ENCODE data around the gene SNX5.
A peak's percentile ranks its signal among the peaks of the same experiment; 100 is the strongest.

The SNX5 gene

GRCh38 chr20:17921774-17922173 lies 46.8 kb downstream of the SNX5 start:
- DNase-seq (ENCODE audit: insufficient read length, low spot score) (no peak), FAIRE-seq (no peak)

- FAIRE-seq: no peak
- DNase-seq (ENCODE audit: insufficient read length, low spot score): no peak
Measured at GRCh38 chr20:17919149-17919548, 49.4 kb downstream of the SNX5 start.

DNA sequence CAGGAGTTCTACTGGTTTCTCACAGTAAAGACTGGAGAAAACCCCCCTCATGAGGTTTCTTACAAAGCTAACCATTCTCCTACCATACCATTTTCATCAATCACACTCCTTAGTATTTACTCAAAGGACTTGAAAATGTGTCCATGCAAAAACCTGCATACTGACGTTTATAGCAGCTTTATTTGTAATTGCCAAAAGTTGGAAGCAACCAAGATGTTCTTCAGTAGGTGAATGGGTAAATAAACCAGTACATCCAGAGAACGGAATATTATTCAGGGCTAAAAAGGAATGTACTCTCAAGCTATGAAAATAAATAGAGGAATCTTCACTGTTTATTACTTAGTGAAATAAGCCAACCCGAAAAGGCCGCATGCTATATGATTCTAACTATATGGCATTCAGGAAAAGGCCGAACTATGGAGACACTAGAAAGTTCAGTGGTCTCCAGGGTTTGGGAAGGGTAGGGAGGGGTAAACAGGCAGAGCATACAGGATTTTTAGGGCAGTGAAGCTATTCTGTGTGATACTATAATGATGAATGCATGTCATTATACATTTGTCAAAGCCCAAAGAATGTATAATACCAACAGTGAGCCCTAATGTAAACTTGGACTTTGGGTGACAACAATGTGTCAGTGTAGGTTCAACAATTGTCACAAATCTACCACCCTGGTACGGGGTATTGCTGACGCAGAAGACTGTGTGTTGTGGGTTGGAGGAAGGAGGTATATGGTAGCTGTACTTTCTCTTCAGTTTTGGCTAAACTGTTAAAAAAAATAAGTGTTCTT lies 50.6 kb downstream of the SNX5 start:
- FAIRE-seq (no peak), DNase-seq (ENCODE audit: insufficient read length, low spot score) (no peak)

GRCh38 chr20:17916433-17916891 lies 52.1 kb downstream of the SNX5 start:
- no peak for DNase-seq (ENCODE audit: insufficient read length, low spot score)
- FAIRE-seq: no peak

DNA sequence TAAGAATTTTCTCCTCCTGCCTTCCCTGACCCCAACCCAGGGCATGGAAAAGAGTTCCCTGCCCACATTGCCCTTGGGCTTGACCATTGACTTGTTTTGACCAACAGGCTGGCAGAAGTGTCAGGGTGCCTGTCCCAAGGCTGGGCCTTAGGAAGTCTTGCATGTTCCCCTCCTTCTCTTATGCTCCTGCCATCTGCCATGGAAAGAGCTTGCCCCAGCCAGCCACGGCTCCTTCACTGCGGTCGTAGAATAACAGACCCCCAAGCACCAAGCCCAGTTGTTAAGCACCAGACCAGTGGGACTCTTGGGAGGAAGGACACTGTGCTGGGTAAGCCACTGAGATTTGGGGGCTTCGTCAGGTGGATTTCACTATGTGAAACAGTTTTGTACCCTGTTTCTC lies 53.6 kb downstream of the SNX5 start:
- DNase-seq (ENCODE audit: insufficient read length, low spot score) (no peak), FAIRE-seq (no peak)

DNA sequence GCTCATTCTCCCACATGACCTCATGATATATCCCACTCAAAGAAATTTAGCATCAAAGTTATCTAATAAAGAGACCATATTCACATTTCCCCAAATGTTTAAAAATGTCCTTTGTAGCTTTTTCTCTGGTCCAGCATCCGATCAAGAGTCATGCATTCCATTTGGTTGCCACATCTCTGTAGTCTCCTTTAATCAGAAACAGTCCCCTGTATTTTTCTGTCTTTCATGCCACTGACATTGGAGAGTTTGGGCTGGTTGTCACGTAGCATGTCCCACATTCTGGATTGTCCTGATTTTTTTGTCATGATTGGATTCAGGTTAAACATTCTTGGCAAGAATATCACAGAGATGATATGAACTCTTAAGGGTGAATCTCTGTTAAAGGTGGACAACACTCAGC lies 55.7 kb downstream of the SNX5 start:
- no peak for DNase-seq (ENCODE audit: insufficient read length, low spot score)
- FAIRE-seq: no peak

GRCh38 chr20:17911927-17912326 lies 56.7 kb downstream of the SNX5 start:
- FAIRE-seq (no peak), DNase-seq (ENCODE audit: insufficient read length, low spot score) (no peak)

- DNase-seq (ENCODE audit: insufficient read length, low spot score): no peak
- no peak for FAIRE-seq
Measured at GRCh38 chr20:17910828-17911294, 57.7 kb downstream of the SNX5 start.

DNA sequence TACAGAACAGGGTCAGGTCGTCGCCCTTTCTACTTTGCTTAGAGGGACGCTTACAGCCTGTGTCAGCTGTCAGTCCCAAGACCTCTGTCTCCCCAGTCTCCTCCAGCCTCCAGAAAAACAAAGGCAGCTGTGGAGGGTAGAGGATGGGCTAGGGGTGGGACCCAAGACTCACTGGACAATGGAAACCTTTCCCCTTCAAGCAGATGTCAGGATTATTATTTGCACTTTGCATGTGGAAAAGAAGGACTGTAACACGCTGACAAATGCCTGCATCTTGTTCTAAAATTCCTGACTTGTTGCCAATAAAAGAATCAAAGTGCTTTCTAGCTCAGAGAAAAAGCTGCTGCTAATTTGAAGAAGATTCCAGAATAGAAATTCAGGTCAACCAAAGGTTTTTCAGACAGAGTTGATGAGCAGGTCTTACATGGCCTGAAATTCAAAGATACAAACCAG lies 58.7 kb downstream of the SNX5 start:
- FAIRE-seq: no peak
- no peak for DNase-seq (ENCODE audit: insufficient read length, low spot score)

DNA sequence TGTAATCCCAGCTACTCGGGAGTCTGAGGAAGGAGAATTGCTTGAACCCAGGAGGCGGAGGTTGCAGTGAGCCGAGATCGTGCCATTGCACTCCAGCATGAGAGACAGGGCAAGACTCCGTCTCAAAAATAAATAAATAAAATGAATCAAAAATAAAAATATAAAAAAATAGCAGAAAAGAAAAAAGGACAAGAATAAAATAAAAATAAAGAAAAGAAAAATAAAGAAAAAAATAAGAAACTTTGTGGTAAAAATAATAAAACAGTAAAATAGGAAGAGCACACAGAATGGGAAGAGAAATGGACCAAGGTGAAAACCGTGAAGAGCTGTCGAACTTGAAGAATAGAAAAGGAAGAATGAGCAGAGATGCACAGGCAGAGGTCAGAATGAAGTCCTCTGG lies 63.0 kb downstream of the SNX5 start:
- DNase-seq (ENCODE audit: insufficient read length, low spot score): no peak
- no peak for FAIRE-seq

- FAIRE-seq (no peak), DNase-seq (ENCODE audit: insufficient read length, low spot score) (no peak)
Measured at GRCh38 chr20:17904027-17904426, 64.6 kb downstream of the SNX5 start.

- no peak for FAIRE-seq
- no peak for DNase-seq (ENCODE audit: insufficient read length, low spot score)
Measured at GRCh38 chr20:17902531-17903083, 66.0 kb downstream of the SNX5 start.

GRCh38 chr20:17901971-17902370 lies 66.6 kb downstream of the SNX5 start:
- FAIRE-seq: no peak
- DNase-seq (ENCODE audit: insufficient read length, low spot score): no peak

DNA sequence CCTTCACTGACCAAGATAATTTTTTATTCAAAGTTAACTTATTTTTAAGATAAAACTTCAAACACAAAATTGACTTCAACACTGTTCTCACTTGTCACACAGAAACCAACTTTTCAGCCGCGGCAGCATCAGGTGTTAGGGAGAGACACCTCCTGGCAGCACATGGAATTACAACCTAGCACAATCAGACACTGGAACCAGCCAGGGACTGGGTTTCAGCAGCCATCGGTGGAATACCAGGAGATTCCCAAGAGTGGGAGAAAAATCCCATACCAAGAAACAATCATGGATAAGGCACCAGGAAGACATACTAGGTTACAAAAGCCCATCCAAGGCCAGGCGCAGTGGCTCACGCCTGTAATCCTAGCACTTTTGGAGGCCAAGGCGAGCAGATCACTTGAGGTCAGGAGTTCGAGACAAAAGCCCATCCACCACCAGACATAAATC lies 70.0 kb downstream of the SNX5 start:
- FAIRE-seq (no peak), DNase-seq (ENCODE audit: insufficient read length, low spot score) (peak; percentile 83)

DNA sequence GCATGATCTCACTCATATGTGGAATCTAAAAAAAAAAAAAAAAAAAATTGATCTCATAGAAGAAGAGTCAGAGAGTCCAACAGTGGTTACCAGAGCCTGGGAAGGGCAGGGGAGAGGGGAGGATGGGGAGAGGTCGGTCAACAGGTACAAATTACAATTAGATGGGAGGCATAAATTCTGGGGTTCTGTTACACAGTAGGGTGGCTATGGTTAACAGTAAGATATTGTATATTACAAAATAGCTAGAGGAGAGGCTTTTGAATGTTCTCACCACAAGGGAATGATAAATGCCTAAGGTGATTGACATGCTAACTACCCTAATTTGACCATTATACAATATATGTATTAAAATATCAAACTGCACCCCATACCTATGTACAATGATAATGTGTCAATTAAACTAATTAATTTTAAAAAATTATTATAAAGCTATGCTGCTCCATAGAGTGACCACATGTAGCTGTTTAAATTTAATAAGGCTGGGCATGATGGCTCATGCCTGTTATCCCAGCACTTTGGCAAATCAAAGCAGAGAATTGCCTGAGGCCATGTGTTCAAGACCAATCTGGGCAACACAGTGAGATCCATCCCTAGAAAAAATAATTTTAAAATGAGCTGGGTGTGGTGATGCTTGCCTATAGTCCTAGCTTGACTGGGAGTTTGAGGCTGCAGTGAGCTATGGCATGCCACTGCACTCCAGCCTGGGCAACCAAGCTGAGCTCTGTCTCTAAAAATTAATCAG lies 70.9 kb downstream of the SNX5 start:
- FAIRE-seq: no peak
- no peak for DNase-seq (ENCODE audit: insufficient read length, low spot score)

DNA sequence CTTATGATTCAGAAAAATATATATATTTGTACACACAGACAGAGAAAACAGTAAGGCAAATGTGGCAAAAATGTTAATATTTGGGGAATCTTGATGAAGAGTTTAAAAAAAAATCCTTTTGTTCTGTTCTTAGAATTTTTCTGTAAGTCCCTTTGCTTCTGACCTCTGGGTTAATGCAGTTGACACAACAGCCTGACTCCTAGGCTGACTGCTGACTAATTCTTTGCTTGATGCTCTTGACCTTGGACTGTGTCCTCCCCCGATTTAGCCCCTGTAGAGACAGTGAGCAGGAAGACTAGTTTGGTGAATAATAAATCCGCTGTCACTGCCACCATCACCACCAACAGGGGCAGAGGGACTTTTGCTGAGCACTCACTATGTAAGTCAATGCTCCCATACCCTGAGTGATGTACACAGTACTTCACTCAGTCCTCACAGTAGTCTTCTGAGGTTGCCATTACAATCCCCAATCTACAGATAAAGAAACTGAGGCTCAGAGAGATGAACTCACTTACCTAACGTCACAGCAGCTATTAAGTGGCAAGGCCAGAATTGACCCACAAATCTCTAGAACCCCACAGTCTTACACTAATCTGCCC lies 71.7 kb downstream of the SNX5 start:
- no peak for FAIRE-seq
- no peak for DNase-seq (ENCODE audit: insufficient read length, low spot score)

GRCh38 chr20:17896193-17896723 lies 72.3 kb downstream of the SNX5 start:
- no peak for DNase-seq (ENCODE audit: insufficient read length, low spot score)
- FAIRE-seq: no peak

DNA sequence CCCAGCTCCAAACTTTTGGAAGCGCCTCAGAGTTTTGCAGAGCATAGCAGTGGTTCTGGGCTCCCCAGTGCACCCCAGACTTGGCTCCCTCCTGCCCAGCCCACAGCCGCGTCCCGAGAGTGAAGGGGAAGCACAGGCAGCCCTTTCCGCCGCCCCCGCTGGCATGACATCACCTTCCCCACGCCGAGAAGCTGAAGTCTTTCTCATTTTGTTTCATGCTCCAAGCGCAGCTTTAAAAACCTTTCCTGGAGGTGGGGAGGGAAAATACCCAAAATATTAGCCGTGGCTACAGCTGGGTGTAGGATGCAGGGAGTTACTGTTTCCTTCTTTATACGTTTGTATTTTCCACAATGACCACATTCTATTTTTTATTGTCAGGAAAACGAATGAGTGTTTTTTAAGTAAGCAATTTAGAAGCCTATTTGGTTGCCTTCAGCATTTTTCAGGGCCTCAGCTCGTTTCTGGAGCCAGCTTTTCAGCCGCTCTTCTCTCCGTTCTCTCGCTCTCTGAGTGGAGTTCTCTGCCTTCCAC lies 72.9 kb downstream of the SNX5 start:
- no peak for FAIRE-seq
- DNase-seq (ENCODE audit: insufficient read length, low spot score): no peak

DNA sequence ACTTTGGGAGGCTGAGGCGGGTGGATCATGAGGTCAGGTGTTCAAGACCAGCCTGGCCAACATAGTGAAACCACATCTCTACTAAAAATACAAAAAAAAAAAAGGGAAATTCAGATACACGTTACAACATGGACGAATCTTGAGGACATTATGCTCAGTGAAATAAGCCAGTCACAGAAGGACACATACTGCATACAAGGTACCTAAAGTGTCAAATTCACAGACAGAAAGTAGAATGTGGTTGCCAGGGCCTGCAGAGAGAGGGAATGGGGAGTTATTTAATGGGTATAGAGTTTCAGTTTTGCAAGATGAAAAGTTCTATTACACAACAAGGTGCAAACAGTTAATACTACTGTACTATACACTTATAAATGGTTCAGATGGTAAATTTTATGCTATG lies 75.1 kb downstream of the SNX5 start:
- DNase-seq (ENCODE audit: insufficient read length, low spot score) (no peak), FAIRE-seq (no peak)

GRCh38 chr20:17892189-17892938 lies 76.2 kb downstream of the SNX5 start:
- FAIRE-seq (no peak), DNase-seq (ENCODE audit: insufficient read length, low spot score) (no peak)
